Measurements from ENCODE around the gene RAB5A. TPM values are rescaled to one million over a fixed set of nuclear protein-coding genes. Genes with fewer than 3 reads are reported as not detected.

The RAB5A gene
- total and polyA plus RNA-seq, 2 experiments from 2014 or later: 110 to 128 TPM

GRCh38 chr3:19901918-19902317, 45.0 kb upstream of the RAB5A start:
- Histone ChIP-seq H2AFZ (no peak overlapping the region), H3K27me3 (ENCODE audit: insufficient read depth) (no peaks in the 10 kb centered on the region), H3K4me2 (no peak overlapping the region), H3K79me2 (replicated peaks; ENCODE audit: insufficient read depth) (no peaks in the 10 kb centered on the region), H3K4me1 (ENCODE audit: insufficient read depth) (0 out of 2 replicates have a peak, but pooled peaks cover 8% of the 10 kb centered on the region), H3K9me2 (ENCODE audit: insufficient read depth) (no peaks in the 10 kb centered on the region), H3K36me3 (ENCODE audit: insufficient read depth) (no peaks in the 10 kb centered on the region), H3F3A (replicated peaks; ENCODE audit: low read depth) (no peaks in the 10 kb centered on the region), H3K4me3 (no peak overlapping the region), H4K20me1 (replicated peaks; ENCODE audit: insufficient read depth) (no peaks in the 10 kb centered on the region), H3K27ac (ENCODE audit: low read depth) (no peak overlapping the region)
- DNase-seq (ENCODE audit: low spot score) (no peak), ATAC-seq (no peak)
- Mint-ChIP-seq H3K9me3 (0 out of 3 replicates have a peak, but pooled peaks cover 3% of the 10 kb centered on the region), H3K4me1 (peaks cover 7% of the 10 kb centered on the region; the same call in 2 of the 3 replicates), H3K27me3 (ENCODE audit: insufficient read depth, low read depth, poor library complexity) (peaks cover 1% of the 10 kb centered on the region), H3K36me3 (ENCODE audit: low read depth) (no peaks in the 10 kb centered on the region), H3K27ac (no peak overlapping the region), H3K4me3 (no peak overlapping the region)
- no peak for TF ChIP-seq STAT1 (IDR thresholded peaks at IDR 0.05; ENCODE audit: unreplicated experiment)
- no peak for TF ChIP-seq ZNF462 (CRISPR knock-in tag; IDR thresholded peaks at IDR 0.05)
- no peak for TF ChIP-seq CTCF (conservative IDR thresholded peaks at IDR 0.05; ENCODE audit: low read depth in 2 of 2)
- TF ChIP-seq REST (IDR thresholded peaks at IDR 0.05; ENCODE audit: unreplicated experiment): no peak
- TF ChIP-seq ZNF114 (CRISPR knock-in tag; IDR thresholded peaks at IDR 0.05): no peak
- no peak for TF ChIP-seq POLR2AphosphoS5 (IDR thresholded peaks at IDR 0.05; ENCODE audit: low read depth)

Data from GM23338 (cell line).